ENCODE measurements around the gene LRMDA.

The LRMDA gene

DNA sequence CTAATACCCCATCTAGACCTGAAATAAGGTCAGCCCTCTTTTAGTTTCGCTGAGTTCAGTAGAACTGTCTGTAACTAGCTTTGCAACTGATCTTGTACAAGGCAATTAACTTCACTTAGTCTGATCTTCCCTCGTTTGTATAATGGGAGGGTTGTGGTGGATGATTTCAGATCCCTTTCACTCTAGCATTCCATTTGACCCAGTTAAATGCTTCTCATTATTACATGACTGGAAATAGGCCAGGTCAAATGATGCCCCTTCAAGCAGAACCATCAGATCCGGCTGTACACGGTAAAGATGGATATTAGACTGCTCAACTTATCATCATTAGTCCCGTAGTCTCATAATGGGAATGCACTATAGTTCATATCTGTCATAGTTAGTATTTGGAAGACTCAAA lies 1009.0 kb downstream of the LRMDA start:
- no peak for DNase-seq (ENCODE audit: low spot score)

DNA sequence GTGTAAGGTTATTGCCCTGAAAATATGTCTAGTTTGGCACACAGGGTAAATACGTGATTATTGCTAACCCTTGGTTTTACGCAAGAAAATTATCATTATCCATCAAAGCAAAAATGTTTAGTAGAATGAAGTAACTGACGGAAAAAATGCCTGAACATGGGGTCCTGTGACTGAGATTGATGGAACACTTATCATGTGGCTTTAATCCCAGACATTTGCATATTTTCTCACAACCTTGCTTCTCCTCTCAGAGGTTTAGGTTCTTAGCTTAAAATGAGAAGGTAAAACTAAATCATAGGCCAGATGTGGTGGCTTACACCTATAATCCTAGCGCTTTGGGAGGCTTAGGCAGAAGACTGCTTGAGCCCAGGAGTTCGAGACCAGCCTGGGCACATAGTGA lies 1010.7 kb downstream of the LRMDA start:
- no peak for DNase-seq (ENCODE audit: low spot score)

DNA sequence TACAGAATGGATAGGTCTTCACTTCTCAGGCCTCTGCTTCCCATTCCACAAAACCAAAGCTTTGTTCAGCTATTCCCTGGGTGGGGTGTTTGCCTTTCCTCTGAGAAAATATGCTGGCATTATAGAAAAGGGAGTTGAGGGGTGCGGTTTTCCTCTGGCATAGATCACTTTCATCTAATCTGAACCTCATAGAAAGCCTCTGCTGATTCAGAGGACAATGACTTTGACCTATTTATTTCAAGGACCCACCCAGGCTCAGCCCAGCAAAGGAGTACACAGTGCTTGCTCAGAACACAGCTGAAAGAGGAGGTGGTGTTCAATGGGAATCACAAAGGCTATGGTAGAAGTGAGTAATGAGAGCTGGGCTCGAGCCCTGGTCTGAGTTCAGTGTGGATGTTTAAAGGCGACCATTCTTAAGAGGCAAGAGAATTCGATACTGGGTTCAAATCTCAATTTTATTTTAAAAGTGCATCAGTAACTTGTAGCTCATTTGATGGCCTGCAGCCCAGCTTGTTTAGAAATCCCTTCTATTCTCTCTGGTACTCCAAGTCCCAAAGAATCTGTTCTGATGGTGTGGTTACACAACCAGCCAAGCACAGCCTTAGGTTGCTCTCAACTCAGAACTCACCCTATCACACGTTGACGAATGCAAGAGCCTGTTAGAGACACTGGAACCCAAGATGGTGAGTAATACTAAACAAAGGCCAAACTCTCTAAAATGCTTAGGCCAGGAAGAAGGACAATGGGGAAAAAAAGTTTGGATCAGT lies 1012.8 kb downstream of the LRMDA start:
- no peak for DNase-seq (ENCODE audit: low spot score)

DNA sequence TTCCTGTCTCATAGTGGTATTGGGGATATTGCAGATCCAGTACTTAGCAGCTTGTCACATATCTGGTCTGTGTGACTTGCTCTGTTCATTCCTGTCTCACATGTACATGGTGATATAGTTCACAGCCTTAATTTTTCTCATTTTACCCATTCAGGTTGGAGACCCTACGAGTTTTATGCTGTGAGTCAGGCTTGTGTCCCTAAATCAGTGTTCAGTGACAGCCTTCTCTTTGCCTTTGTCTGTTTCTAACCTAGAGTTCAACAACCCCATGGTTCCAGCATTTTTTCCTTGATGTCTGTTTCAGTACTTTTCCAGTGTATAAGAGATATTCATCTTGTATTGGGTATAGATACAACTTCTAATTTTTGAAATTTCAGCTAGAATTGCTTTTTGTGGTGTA lies 1016.2 kb downstream of the LRMDA start:
- no peak for DNase-seq (ENCODE audit: low spot score)

DNA sequence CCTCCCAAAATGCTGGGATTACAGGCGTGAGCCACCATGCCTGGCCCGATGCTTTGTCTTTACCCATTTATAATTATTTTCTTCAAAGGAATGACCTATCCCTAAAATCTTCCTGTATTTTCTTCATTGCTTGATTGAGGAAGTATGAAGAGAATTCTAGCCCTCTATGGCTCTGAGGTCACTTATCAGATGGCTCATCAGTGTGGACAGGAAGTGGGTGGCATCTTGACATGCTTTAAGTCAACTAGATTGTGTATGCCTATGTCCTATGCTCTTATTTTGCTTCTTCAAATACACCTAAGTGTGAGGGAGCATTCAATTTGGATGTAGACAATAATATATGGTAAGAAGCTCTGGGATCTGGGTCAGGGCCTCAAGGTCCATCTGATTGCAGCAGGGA lies 1020.5 kb downstream of the LRMDA start:
- no peak for DNase-seq (ENCODE audit: low spot score)

DNA sequence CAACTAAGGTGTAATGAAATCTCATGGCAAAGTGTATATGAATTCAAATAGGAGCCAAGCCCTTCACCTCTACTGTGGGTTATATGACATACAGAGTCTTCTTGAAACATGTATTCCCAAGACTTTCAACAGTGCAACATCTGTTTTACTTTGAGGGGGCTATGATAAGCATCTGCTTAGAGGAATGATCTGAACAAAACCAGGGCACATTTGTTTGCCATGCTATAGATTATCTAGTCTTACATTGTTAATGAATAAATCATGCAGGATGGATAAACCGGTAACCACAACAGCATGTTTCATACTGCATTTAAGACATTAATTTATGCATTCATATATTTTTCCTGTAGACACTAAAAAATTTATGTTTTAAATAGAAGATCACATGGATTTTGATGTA lies 1021.9 kb downstream of the LRMDA start:
- DNase-seq (ENCODE audit: low spot score) = no peak

DNA sequence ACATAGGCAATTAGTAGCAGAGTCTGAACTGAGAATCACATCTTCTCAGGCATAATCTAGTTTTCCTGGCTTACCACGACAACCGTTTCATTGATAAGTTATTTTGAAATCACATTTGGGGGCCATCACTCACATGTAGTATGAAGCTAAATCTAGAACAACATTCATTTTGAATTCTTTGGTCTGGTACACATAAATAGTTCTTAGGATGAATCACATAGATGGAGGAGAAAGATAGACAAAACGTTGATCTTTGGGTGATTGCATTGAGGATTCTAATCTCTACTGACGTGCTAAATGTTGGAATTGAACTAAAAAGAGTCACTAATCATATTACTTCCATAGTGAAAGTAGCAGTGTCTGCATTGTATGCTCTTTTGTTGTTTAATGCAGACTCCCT lies 1022.6 kb downstream of the LRMDA start:
- DNase-seq (ENCODE audit: low spot score) = no peak

DNA sequence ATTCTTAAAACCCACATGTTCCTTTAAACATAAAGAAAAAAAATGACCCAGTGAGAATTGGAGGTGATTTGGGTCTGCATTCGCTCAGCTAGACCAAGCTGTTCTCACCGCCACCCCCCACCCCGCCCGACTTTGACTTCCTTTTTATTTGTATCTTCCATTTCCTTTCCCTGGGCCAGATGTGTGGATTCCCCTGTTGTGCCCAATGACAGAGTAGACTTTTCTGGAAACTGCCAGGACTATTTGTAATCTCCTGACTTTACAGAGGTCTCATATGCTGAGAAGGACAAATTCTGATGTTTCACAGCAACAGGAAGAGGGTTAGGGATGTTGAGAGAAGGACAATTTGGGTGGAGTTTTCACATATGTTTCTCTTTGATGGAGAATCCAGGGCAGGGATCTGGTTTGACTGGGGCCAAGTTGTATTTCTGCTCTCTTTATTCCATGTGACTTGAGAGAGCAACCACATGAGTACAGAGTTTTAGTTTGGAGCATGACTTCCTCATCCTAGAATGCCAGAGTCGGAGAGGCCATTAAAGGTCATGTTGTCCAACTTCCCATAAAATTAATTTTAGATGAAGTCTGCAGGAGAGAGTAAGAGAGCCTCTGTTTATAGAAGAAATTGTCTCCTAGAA lies 1023.2 kb downstream of the LRMDA start:
- no peak for DNase-seq (ENCODE audit: low spot score)

DNA sequence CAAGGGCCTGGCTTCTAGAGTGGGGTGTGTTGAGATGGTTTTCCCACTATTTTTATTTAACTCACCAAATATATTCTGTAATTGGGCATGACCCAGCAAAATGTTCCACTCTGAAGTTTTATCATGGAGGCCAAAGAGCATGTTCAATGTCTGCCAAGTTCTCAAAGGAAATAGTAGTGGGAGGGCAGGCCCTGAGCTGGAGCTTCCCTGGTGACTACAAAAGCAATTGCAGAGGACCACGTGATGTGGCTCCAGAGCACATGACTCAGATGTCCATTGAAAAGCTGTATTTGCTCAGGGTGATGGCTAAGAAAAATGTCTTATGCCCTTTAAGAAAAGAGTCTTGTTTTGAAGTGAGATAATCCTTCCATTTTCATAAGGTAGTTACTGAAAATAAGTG lies 1024.8 kb downstream of the LRMDA start:
- DNase-seq (ENCODE audit: low spot score) = no peak

DNA sequence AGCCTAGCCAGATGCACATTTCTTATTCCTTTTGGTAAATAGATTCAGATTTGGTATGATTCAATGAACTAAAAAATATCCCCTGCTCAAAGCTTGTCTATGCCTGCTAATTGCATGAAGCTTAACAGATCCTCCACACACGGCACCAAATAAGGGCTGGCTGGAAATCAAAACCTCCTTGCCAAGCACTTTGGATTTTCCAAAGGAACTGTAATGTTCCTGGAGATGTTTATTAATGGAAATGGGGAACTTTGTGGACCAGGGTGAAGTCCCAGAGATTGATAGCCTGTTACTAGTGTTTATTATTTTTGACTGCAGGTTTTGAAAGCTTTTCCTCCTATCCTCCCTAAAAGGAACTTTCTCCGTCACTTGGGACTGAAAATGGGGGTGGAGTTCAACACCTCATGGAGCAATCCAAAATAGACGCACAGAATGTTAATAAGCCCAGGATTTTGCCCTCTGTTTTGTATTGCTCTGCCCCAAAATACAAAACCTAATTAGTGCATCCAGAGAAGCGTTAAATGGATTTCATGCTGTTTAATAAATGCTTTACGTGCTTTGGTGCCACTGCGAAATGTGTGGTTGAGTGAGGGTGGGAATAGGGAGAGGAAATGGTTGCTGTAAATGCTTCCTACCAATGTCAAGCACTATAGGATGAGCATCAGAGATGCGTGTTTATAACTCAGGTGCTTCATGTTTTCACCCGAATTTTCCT lies 1027.7 kb downstream of the LRMDA start:
- DNase-seq (ENCODE audit: low spot score) = no peak

DNA sequence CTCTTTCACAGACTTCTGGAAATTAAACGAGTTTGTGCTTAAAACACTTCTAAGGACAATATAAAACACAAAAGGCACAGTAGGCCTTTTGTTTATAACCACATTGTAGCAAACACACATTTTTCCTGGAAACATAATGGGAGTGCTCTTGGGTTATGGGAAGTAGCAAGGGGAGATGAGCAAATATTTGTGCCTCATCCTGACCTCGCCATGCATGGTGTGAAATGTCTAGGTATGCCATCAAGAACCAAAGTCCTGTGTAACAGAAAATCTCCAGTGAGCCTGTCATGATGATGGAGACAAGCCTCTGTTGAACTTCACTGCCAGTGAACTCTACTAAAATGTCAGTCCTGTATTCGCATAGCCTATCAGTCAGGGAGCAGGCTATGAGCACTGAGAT lies 1029.6 kb downstream of the LRMDA start:
- DNase-seq (ENCODE audit: low spot score) = no peak

DNA sequence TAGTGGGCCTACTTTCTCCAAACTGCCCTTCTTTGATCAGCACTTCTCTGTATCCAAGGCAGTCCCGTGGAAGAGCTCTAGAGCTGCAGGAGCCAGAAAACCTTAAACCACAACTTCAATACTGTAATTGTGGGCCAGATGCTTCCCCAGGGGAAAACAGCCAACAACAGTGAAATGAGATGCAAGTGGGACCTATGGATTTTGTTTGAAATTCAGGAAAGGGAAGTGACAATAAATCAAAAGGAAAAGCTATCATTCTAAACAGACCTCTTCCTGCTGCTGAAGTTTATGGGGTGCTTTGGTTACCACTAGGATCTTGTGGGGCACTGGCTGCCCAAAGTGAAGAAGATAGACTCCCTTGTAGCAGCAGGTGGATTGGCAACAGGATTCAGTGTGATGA lies 1031.7 kb downstream of the LRMDA start:
- no peak for DNase-seq (ENCODE audit: low spot score)

DNA sequence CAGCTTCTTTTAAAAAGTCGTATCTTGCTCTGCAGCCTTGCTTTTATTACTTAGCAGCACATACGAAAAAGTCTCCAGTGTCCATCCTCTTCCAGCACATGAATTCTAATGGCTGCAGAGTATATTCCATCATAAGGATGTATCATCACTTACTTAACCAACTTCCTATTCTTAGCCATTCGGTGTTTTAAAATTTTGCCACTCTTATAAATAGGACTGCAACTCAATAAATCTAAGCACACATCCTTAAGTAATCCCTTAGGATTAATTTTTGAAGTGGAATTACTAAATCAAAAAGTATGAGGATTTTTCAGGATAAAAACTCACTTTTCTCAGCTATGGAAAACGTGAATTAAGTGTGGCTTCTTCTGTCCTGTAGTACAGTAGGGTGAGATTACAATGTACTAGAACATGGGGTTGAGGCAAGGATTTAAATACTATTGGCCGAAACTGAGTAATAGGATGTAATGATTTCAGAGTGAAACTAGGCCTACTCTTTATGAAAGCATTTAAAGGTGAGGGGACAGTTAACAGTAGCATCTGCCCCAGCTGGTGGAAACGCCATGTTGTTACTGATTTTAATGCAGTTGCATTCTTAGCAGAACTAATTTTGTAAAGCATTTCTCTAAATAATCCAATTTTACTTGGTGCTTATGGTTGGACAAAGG lies 1035.5 kb downstream of the LRMDA start:
- no peak for DNase-seq (ENCODE audit: low spot score)

DNA sequence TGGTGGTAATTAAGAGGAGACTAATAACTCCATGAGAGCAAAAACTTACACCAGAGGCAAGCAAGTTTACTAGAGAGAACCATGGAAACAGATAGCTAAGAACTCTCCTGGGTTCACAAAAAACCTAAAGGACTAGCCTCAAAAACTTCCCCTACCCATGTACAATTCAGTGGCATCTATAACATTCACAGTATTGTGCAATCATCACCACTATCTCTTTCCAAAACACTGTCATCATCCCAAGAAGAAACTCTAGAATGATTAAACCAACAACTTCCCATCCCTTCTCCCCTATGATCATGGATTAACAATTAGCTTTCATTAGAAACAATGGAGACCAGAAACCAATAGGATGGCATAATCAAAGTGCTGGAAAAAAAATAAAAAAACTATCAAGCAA lies 1038.3 kb downstream of the LRMDA start:
- no peak for DNase-seq (ENCODE audit: low spot score)

DNA sequence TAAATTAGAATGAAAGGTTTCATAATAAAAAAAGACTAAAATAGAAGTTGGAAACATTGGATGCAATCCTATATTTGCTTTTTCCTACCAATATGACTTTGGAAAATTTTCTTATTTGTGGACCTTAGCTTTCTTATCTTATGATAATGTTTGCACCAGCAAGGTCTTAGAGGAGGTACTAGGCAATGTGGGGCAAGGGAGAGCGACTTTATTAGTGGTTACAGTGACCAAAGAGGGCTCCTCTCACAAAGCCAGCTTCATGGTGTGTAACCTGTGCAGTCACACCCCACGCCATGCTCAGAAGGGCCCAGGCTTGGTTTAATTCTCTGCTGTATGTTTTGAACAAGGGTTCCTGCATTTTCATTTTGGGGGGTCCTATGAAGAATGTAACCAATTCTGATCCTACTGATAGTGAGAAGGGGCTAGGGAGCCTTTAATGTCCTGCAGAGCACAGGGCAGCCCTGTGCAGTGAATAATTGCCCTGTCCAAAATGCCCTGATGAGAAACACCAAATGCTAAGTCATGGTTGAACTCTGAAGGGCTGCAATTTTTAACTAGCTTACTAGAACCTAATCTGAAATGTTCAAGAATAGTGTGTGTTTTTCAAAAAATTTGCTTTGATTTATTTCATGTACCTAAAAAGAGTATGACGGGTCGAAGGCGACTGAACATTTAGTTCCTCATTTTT lies 1047.8 kb downstream of the LRMDA start:
- no peak for DNase-seq (ENCODE audit: low spot score)

DNA sequence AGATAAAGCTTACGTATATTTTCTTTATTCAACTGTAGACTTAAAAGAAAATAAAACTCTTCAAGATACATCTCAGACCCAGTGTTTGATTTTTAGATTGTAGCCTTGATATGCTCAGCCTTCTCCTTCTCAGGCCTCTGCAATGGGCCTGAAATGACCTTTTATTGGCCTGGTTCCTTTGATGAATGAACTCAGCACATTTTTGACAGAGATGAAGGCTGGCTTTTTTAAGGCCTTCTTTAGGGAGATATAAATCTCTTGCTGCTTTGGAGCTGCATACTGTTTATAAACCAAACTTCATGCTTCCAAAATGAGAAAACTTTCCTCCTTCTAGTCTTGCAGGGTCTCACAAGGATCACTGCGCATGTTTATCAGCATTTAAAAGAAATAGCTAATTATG lies 1049.8 kb downstream of the LRMDA start:
- no peak for DNase-seq (ENCODE audit: low spot score)

DNA sequence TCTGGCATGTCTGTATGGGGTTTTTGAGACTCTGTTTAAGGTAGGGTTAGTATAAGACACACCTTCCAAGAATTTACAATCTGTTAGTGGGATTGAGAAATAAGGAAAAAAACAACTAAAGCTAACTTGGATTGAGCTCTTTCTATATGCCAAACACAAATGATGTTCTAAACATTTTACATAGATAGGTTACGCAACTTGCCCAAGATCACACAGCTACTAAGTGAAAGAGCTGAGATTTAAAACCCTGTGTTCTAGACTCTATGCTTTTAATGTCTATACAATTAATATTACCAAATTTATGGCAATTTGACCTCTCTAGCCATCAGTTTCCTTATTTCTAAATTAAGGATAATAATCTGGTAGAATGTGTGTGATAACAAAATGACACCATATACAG lies 1056.2 kb downstream of the LRMDA start:
- no peak for DNase-seq (ENCODE audit: low spot score)

DNA sequence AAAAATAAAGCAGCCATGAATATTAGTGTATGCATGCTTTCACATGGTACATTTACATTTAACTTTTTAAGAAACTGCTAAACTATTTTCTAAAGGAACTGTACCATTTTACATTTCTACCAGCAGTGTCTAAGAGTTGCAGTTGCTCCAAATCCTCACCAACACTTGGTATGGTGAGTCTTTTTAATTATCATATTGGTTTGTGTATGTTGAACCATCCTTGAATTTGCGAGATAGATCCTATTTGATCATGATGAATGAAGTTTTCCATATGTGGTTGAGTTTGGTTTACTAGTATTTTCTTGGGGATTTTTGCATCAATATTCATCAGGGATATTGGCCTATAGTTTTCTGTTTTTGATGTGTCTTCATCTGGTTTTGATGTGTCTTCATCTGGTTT lies 1057.2 kb downstream of the LRMDA start:
- DNase-seq (ENCODE audit: low spot score) = no peak

DNA sequence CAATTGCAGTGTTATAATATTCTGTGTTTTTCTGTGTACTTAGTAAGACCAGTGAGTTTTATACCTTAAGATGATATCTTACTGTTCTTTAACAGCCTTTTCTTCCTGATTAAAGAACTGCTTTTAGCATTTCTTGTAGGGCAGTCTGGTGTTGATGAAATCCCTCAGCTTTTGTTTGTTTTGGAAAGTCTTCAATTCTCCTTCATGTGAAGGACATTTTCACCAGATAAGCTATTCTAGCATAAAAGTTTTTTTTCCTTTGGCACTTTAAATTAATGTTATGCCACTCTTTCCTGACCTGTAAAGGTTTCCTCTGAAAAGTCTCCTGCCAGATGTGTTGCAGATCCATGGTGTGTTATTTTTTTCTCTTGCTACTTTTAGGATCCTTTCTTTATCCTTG lies 1059.8 kb downstream of the LRMDA start:
- DNase-seq (ENCODE audit: low spot score) = no peak

DNA sequence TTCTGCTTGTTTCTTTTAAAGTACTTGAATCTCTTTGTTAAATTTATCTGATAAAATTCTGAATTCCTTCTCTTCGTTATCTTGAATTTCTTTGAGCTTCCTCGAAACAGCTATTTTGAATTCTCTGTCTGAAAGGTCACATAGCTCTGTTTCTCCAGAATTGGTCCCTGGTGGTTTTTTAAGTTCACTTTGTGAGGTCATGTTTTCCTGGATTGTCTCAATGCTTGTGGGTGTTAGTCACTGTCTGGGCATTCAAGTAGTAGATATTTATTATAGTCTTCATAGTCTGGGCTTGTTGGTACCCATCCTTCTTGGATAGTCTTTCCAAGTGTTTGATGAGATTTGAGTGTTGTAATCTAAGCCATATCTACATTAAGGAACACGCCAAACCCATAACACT lies 1060.6 kb downstream of the LRMDA start:
- DNase-seq (ENCODE audit: low spot score) = no peak

DNA sequence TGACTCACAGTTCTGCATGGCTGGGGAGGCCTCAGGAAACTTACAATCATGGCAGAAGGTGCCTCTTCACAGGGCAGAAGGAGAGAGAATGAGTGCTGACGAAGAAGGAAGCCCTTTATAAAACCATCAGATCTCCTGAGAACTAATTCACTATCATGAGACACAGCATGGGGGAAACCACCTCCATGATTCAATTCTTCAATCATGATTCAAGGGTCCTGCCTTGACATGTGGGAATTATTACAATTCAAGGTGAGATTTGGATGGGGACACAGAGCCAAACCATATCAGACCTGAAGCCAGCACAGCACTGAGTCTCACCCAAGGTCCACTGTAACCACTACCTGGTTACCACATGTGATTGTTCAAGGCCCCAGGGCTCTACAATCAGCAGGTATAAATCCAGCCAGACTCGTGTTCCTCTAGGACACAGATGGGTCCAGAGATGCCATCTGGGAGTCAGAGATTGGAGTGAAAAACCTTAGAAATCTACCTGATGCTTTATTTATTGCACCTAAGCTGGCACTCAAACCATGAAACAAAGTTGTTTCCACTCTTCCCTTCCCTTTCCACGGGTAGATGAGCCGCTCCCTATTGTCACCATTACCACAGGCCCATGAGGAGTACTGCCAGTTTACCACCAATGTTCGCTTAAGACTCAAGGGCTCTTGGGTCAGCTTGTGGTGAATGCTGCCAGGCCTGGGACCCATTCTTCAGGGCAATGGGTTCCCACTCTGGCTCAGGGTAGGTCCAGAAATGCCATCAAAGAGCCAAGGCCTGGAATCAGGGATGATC lies 1061.5 kb downstream of the LRMDA start:
- DNase-seq (ENCODE audit: low spot score) = no peak

All from CD4-positive, alpha-beta T cell treated with Interleukin-2 at 100 ng/mL for 4 hours (primary cell).